K562 (cell line): ENCODE data around the gene DYNLL1. TPM values are rescaled to one million over a fixed set of nuclear protein-coding genes. Genes with fewer than 3 reads are reported as not detected.

ENCODE experiments used
- ATAC-seq: fragments of 200-7000 bp; cut with Tn5 transposase; 3 replicates; pipeline ENCODE4 v1.9.1; 2020; ENCODE audit warnings: moderate library complexity
- BruUV-seq: library from RNA; stranded (reverse); fragments of 400-500 nt; replicated peaks from 2 replicates; lab custom pipeline; 2021; lab: Mats Ljungman, UMichigan
- CTCF ChIA-PET: fragments of 300-600 bp; formaldehyde crosslinking; extraction: SDS; loops from one replicate; lab custom pipeline; 2021; ENCODE audit warnings: low intra/inter-chr PET ratio; lab: Yijun Ruan, JAX
- POLR2A ChIA-PET: fragments of 300-600, 350-650 bp; sonication (Branson Sonifier 250); formaldehyde crosslinking; extraction: SDS; loops from one replicate; lab custom pipeline; 2021; ENCODE audit warnings: antibody characterized with exemption, inconsistent platforms; lab: Yijun Ruan, JAX
- DNase-seq, 4 experiments: peaks; one replicate each; pipeline versions ENCODE4 v3.0.0 to v3.0.0-alpha.2; 2011 to 2018; ENCODE audit warnings: low spot score in 3 of 4, mixed read lengths in 3 of 4; ENCODE audit errors: extremely low read depth in 1 of 4
- FAIRE-seq: peaks from 2 replicates; lab custom pipeline; 2011; peaks lifted over from hg19 to GRCh38; lab: Jason Lieb, UNC
- H2AFZ ChIP-seq: 2 replicates; pipeline ENCODE4 v1.6.0; 2011; ENCODE audit warnings: low read depth, low read length, control low read depth, inconsistent platforms
- H3K27ac ChIP-seq: fragments of 200-600 bp; 3 replicates; pipeline ENCODE4 v1.8.0; 2011; ENCODE audit warnings: low read depth, mild to moderate bottlenecking, control low read depth, inconsistent platforms, low read length, moderate library complexity, mixed read lengths; ENCODE audit errors: extremely low read depth
- H3K27me3 ChIP-seq, 2 experiments: fragments of 300-600 bp in 1 of 2; 2 replicates in 1 of 2; 3 replicates in 1 of 2; pipeline versions ENCODE4 v1.6.0 to v1.8.0; 2011; ENCODE audit warnings: inconsistent platforms in 2 of 2, low read length in 2 of 2, mild to moderate bottlenecking in 1 of 2, mixed read lengths in 1 of 2, moderate library complexity in 1 of 2; ENCODE audit not compliant: control insufficient read depth in 2 of 2, insufficient read depth in 2 of 2
- H3K36me3 ChIP-seq: fragments of 300-600 bp; 3 replicates; pipeline ENCODE4 v1.8.0; 2011; ENCODE audit warnings: mild to moderate bottlenecking, low read length, inconsistent platforms; ENCODE audit not compliant: control insufficient read depth, insufficient read depth
- H3K4me1 ChIP-seq, 2 experiments: fragments of 200-600 bp in 1 of 2; replicated peaks in 1 of 2; 2 replicates in 1 of 2; 3 replicates in 1 of 2; pipeline versions ENCODE4 v1.5.1 to v1.8.0; 2011; ENCODE audit warnings: inconsistent platforms in 2 of 2, low read length in 2 of 2, mild to moderate bottlenecking in 1 of 2, mixed read lengths in 1 of 2, moderate library complexity in 1 of 2; ENCODE audit not compliant: control insufficient read depth in 2 of 2, insufficient read depth in 2 of 2
- H3K4me2 ChIP-seq: 2 replicates; pipeline ENCODE4 v1.6.1; 2011; ENCODE audit warnings: low read length, control low read depth, inconsistent platforms, mixed read lengths; ENCODE audit not compliant: insufficient read depth
- H3K4me3 ChIP-seq: fragments of 200-600 bp; sonication (generic), shearing (Covaris generic); 2 replicates; pipeline ENCODE4 v1.5.1; 2016; ENCODE audit warnings: control low read depth, inconsistent platforms
- H3K79me2 ChIP-seq: fragments of 200-600 bp; 3 replicates; pipeline ENCODE4 v1.8.0; 2011; ENCODE audit warnings: low read length, inconsistent platforms; ENCODE audit not compliant: control insufficient read depth, insufficient read depth
- H3K9ac ChIP-seq, 2 experiments: 2 replicates each; pipeline versions ENCODE4 v1.6.0 to v1.6.1; 2011; ENCODE audit warnings: low read depth in 2 of 2, low read length in 2 of 2, control low read depth in 1 of 2, inconsistent platforms in 1 of 2, mild to moderate bottlenecking in 1 of 2, mixed read lengths in 1 of 2; ENCODE audit not compliant: insufficient read depth in 1 of 2
- H3K9me1 ChIP-seq: one replicate; pipeline ENCODE4 v1.6.0; 2011; ENCODE audit warnings: inconsistent platforms, mild to moderate bottlenecking, low read length, moderate library complexity; ENCODE audit not compliant: control insufficient read depth, insufficient read depth
- H3K9me3 ChIP-seq: replicated peaks from 2 replicates; pipeline ENCODE4 v1.5.1; 2011; ENCODE audit warnings: low read depth, low read length, inconsistent platforms; ENCODE audit not compliant: control insufficient read depth, insufficient read depth
- H4K20me1 ChIP-seq: replicated peaks from 2 replicates; pipeline ENCODE4 v1.6.1; 2011; ENCODE audit warnings: low read length, inconsistent platforms, mixed read lengths; ENCODE audit not compliant: control insufficient read depth, insufficient read depth
- CC2D1A ChIP-seq: fragments of 450-650 bp; IDR thresholded peaks from 2 replicates; pipeline ENCODE4 v1.6.1; 2017; ENCODE audit warnings: mild to moderate bottlenecking
- COPS2 ChIP-seq: fragments of 450-650 bp; conservative IDR thresholded peaks from 2 replicates; pipeline ENCODE4 v1.6.1; 2016; ENCODE audit warnings: mild to moderate bottlenecking, moderate library complexity
- GATAD2B ChIP-seq: fragments of 450-650 bp; IDR thresholded peaks from 2 replicates; pipeline ENCODE4 v1.6.1; 2017; ENCODE audit warnings: mild to moderate bottlenecking, borderline replicate concordance
- JUND ChIP-seq, 2 experiments: IDR thresholded peaks; 2 replicates in 1 of 2; 3 replicates in 1 of 2; pipeline ENCODE4 v1.6.1; 2011; ENCODE audit warnings: borderline replicate concordance in 2 of 2, low read depth in 2 of 2, low read length in 2 of 2, improper control_type of control experiment in 1 of 2, missing biosample characterization in 1 of 2, missing genetic modification characterization in 1 of 2, missing genetic modification reagents in 1 of 2
- NELFE ChIP-seq: IDR thresholded peaks from 2 replicates; pipeline ENCODE4 v1.6.1; 2011; ENCODE audit warnings: mild to moderate bottlenecking; ENCODE audit not compliant: insufficient read depth, insufficient read length
- NONO ChIP-seq, 2 experiments: fragments of 200-400 bp in 1 of 2; fragments of 450-650 bp in 1 of 2; formaldehyde crosslinking in 1 of 2; IDR thresholded peaks; 2 replicates each; pipeline ENCODE4 v1.6.1; 2017; ENCODE audit warnings: low read depth in 2 of 2, mild to moderate bottlenecking in 2 of 2, moderate library complexity in 2 of 2, low read length in 1 of 2
- NR3C1 ChIP-seq: sonication (generic); formaldehyde crosslinking; IDR thresholded peaks from 2 replicates; pipeline ENCODE4 v1.8.1; 2022; ENCODE audit warnings: missing genetic modification reagents
- RBM25 ChIP-seq: fragments of 200-400 bp; formaldehyde crosslinking; IDR thresholded peaks from 2 replicates; pipeline ENCODE4 v1.6.1; 2018; ENCODE audit warnings: low read length, low read depth, moderate library complexity; ENCODE audit not compliant: severe bottlenecking
- ZNF121 ChIP-seq: sonication (generic); formaldehyde crosslinking; conservative IDR thresholded peaks from 2 replicates; pipeline ENCODE4 v1.8.0; 2022; ENCODE audit warnings: missing genetic modification reagents
- ZNF444 ChIP-seq: fragments of 250-450 bp; sonication (Bioruptor Pico); IDR thresholded peaks from 2 replicates; pipeline ENCODE4 v1.4.0; 2020; ENCODE audit warnings: mild to moderate bottlenecking, moderate library complexity
- WGBS: fragments of 100-300 bp; shearing (Covaris generic); methylation state at CpG from one replicate; pipeline ENCODE4 v1.1.6; 2016; ENCODE audit warnings: low coverage, mixed read lengths; ENCODE audit not compliant: insufficient coverage; ENCODE audit errors: missing lambda C conversion rate; 5-methylcytosine and 5-hydroxymethylcytosine counted together
- in situ Hi-C: fragments of 300-500 bp; cut with MboI; formaldehyde crosslinking; loops from 4 replicates; pipeline ENCODE4 v1.15.0; 2018; ENCODE audit warnings: inconsistent platforms, mixed read lengths
- intact Hi-C: fragments of 100-400 bp; cut with micrococcal nuclease; formaldehyde crosslinking; loops from 2 replicates; pipeline ENCODE4 v1.14.2; 2022
- polyA plus RNA-seq, 8 experiments: library from polyadenylated mRNA; depleted of rRNA in 4 of 8; stranded (reverse) in 5 of 8; unstranded in 3 of 8; fragments of >200 nt; fragmentation: Nextera tagmentation in 2 of 8; fragmentation: Illumina TruSeq in 1 of 8; extraction: Ambion mirVana in 2 of 8; extraction: Trizol in 1 of 8; gene quantifications; 2 replicates each; pipeline versions ENCODE4 v1.2.1 to v1.2.3, GENCODE V29; 2011 to 2014; ENCODE audit warnings: inconsistent platforms in 1 of 8, missing spikeins in 1 of 8
- total RNA-seq, 7 experiments: library from RNA; depleted of rRNA in 6 of 7; stranded (reverse); fragments of >200 nt in 6 of 7; fragmentation: Illumina TruSeq in 2 of 7; extraction: Trizol in 2 of 7; gene quantifications; 2 replicates each; pipeline versions ENCODE4 v1.2.1 to v1.2.3, GENCODE V29; 2011 to 2021; ENCODE audit warnings: low replicate concordance in 1 of 7

Gene DYNLL1
- total and polyA plus RNA-seq, 9 of the 15 experiments (the other 6 are each of a cell fraction or from before 2014, with no cell fraction given), result 303 to 1,112 (median 468) TPM

- no peak overlapping the region for H3K4me2 ChIP-seq
- H3K27ac ChIP-seq, result no peak overlapping the region
- BruUV-seq, result no TSS peak
- intact Hi-C loops, result no loop called here
- 82% methylated on average over 5 of the region's 5 CpGs for WGBS
- ATAC-seq (no peak), DNase-seq (no peak), FAIRE-seq (no peak)
- H3K9me3 ChIP-seq, result no peaks in the 10 kb centered on the region
- no peak overlapping the region for H3K4me3 ChIP-seq
- H4K20me1 ChIP-seq, result peaks cover 55% of the 10 kb centered on the region
- ChIA-PET POLR2A (no interaction called here), CTCF (no interaction called here)
- no peaks in the 10 kb centered on the region for H3K9me1 ChIP-seq
- peaks cover 66% of the 10 kb centered on the region; the same call in 2 of the 3 replicates for H3K36me3 ChIP-seq
- in situ Hi-C loops, result no loop called here
- TF ChIP-seq ZNF121 (CRISPR knock-in tag) (peak; percentile 64), NR3C1 (CRISPR knock-in tag) (no peak), RBM25 (peak; percentile 7), COPS2 (no peak)
- H3K79me2 ChIP-seq, result peaks cover 79% of the 10 kb centered on the region
- H2AFZ ChIP-seq, result no peak overlapping the region
- no peak overlapping the region for H3K9ac ChIP-seq
- no peaks in the 10 kb centered on the region for H3K27me3 ChIP-seq
- H3K4me1 ChIP-seq, result peaks cover 17 to 36% of the 10 kb centered on the region in 2 experiments; a peak in 4 of 5 replicates
Observed at GRCh38 chr12:120542166-120542565, 46.3 kb downstream of the DYNLL1 start.

GRCh38 chr12:120544691-120545090, 48.8 kb downstream of the DYNLL1 start:
- Histone ChIP-seq H3K4me2 (no peak overlapping the region), H3K4me3 (no peak overlapping the region), H3K27me3 (no peaks in the 10 kb centered on the region), H3K36me3 (peaks cover 68% of the 10 kb centered on the region), H4K20me1 (peaks cover 32% of the 10 kb centered on the region), H3K4me1 (peaks cover 11 to 15% of the 10 kb centered on the region in 2 experiments; a peak in 4 of 5 replicates), H3K27ac (no peak overlapping the region), H3K9ac (no peak overlapping the region), H3K9me3 (no peaks in the 10 kb centered on the region), H3K79me2 (peaks cover 70% of the 10 kb centered on the region), H3K9me1 (no peaks in the 10 kb centered on the region), H2AFZ (no peak overlapping the region)
- no TSS peak for BruUV-seq
- WGBS, result 96% methylated on average over 3 of the region's 3 CpGs
- ATAC-seq (no peak), DNase-seq (no peak), FAIRE-seq (no peak)
- CTCF ChIA-PET, result no interaction called here
- POLR2A ChIA-PET, result interaction anchor here (0.6 to 2.2 kb wide), 3 partner anchors 10 to 34 kb away, joined by 3 to 9 read pairs (median 3); no protein-coding TSS in a partner anchor
- intact Hi-C loops (no loop called here), in situ Hi-C loops (no loop called here)
- no peak for TF ChIP-seq GATAD2B
- no peak for TF ChIP-seq ZNF444 (CRISPR knock-in tag)
- TF ChIP-seq NELFE, result no peak
- no peak for TF ChIP-seq CC2D1A
- no peak for TF ChIP-seq NONO (IDR thresholded peaks at IDR 0.05; ENCODE audit: low read depth in 2 of 2, low read length in 1 of 2)
- no peak for TF ChIP-seq JUND (IDR thresholded peaks at IDR 0.05; ENCODE audit: borderline replicate concordance, low read depth, low read length)
- TF ChIP-seq JUND (tag; IDR thresholded peaks at IDR 0.05; ENCODE audit: borderline replicate concordance, low read depth, low read length), result no peak
